Natural killer cell treated with Interleukin-12 subunit alpha and Interleukin-12 subunit beta and Interleukin-15 and Interleukin-18, amount 100 ng/mL, for 72 hours (primary cell): Measurements from ENCODE around the gene CHCHD6. TPM values are rescaled to one million over a fixed set of nuclear protein-coding genes. Genes with fewer than 3 reads are reported as not detected.

ENCODE experiments used
- ATAC-seq, 2 donors: fragments of 150-1000 bp; cut with Tn5 transposase in 1 of 2; sonication (Bioruptor Pico), chemical (Tn5 transposase) in 1 of 2; 2 replicates each; pipeline ENCODE4 v1.10.0; 2021
- DNase-seq: peaks from one replicate; pipeline ENCODE4 v3.0.0; 2022; ENCODE audit warnings: low spot score
- H3K27ac Mint-ChIP-seq, 2 donors: 1 replicate in 1 of 2; 2 replicates in 1 of 2; pipeline ENCODE4 v1.8.0; 2022; ENCODE audit warnings: mixed read lengths in 2 of 2, mild to moderate bottlenecking in 1 of 2, moderate library complexity in 1 of 2
- H3K27me3 Mint-ChIP-seq, 2 donors: 1 replicate in 1 of 2; 2 replicates in 1 of 2; pipeline ENCODE4 v1.8.0; 2022; ENCODE audit warnings: mixed read lengths in 2 of 2
- H3K36me3 Mint-ChIP-seq: one replicate; pipeline ENCODE4 v1.8.0; 2022; ENCODE audit warnings: mixed read lengths
- H3K4me1 Mint-ChIP-seq, 2 donors: 1 replicate in 1 of 2; 2 replicates in 1 of 2; pipeline ENCODE4 v1.8.0; 2022; ENCODE audit warnings: low read depth in 2 of 2, mixed read lengths in 2 of 2, mild to moderate bottlenecking in 1 of 2
- H3K4me3 Mint-ChIP-seq: one replicate; pipeline ENCODE4 v1.8.0; 2022; ENCODE audit warnings: mixed read lengths
- H3K9me3 Mint-ChIP-seq: 2 replicates; pipeline ENCODE4 v1.8.0; 2022; ENCODE audit warnings: mixed read lengths
- total RNA-seq, 2 donors: library from RNA; stranded (reverse); gene quantifications; one replicate each; pipeline ENCODE4 v1.2.3, GENCODE V29; 2022

CHCHD6 gene
- total RNA-seq, 2 donors from 2014 or later: 8.0 to 13.3 TPM

- Mint-ChIP-seq H3K9me3 (no peaks in the 10 kb centered on the region), H3K4me3 (no peak overlapping the region), H3K27me3 (no peaks in the 10 kb centered on the region), H3K4me1 (no peaks in the 10 kb centered on the region), H3K27ac (no peak overlapping the region), H3K36me3 (no peaks in the 10 kb centered on the region)
- ATAC-seq: no peak
- DNase-seq: no peak
Observed at GRCh38 chr3:126998728-126999127, 294.7 kb downstream of the CHCHD6 start.

GRCh38 chr3:126999383-126999782 is 295.3 kb downstream of the CHCHD6 start:
- no peak overlapping the region for H3K27ac Mint-ChIP-seq
- ATAC-seq (no peak), DNase-seq (no peak)
- H3K27me3 Mint-ChIP-seq: no peaks in the 10 kb centered on the region
- H3K9me3 Mint-ChIP-seq: no peaks in the 10 kb centered on the region
- no peak overlapping the region for H3K4me3 Mint-ChIP-seq
- H3K36me3 Mint-ChIP-seq: no peaks in the 10 kb centered on the region
- no peaks in the 10 kb centered on the region for H3K4me1 Mint-ChIP-seq

GRCh38 chr3:127000119-127000518 is 296.1 kb downstream of the CHCHD6 start:
- H3K27me3 Mint-ChIP-seq: no peaks in the 10 kb centered on the region
- no peaks in the 10 kb centered on the region for H3K36me3 Mint-ChIP-seq
- DNase-seq (no peak), ATAC-seq (no peak)
- no peaks in the 10 kb centered on the region for H3K4me1 Mint-ChIP-seq
- no peak overlapping the region for H3K4me3 Mint-ChIP-seq
- no peaks in the 10 kb centered on the region for H3K9me3 Mint-ChIP-seq
- H3K27ac Mint-ChIP-seq: no peak overlapping the region

- Mint-ChIP-seq H3K36me3 (no peaks in the 10 kb centered on the region), H3K27ac (no peak overlapping the region), H3K4me3 (no peak overlapping the region), H3K9me3 (no peaks in the 10 kb centered on the region), H3K4me1 (no peaks in the 10 kb centered on the region), H3K27me3 (no peaks in the 10 kb centered on the region)
- DNase-seq (no peak), ATAC-seq (no peak)
Observed at GRCh38 chr3:127000761-127001160, 296.7 kb downstream of the CHCHD6 start.

DNA sequence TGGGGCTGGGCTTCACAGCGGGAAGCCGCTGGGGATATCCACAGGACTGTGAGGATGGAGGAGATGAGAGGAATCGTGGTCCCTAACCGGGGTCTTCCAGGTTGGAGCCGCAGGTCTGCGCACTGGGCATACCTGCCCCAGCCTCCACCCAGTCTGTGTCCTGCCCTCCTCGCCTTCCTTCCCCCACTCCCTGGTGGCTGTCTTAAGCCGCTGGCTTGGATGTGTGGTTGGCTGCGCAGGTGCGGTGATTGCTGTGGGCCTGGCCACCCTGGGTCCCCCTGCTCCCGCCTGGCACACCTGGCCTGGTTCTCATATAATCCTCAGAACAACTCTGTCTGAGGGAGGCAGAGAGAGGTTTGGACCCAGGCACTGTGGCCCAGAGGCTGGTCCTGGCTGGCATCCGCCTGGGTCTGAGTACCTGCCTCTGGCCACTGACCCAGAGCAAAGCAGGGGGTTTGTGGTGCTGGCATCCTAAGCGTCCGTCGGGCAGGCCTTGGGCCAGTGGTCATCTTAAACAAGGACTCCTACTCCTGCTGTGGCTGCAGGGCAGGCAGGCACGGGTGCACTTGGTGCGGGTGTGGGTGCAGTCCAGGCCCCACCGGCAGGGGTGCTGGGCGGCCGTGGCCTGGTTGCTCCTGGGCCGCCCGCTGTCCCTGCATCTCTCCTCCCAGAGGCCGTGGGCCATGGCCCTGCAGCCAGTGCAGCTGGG is 297.6 kb downstream of the CHCHD6 start:
- Mint-ChIP-seq H3K27ac (no peak overlapping the region), H3K27me3 (no peaks in the 10 kb centered on the region), H3K4me3 (no peak overlapping the region), H3K4me1 (no peaks in the 10 kb centered on the region), H3K9me3 (no peaks in the 10 kb centered on the region), H3K36me3 (no peaks in the 10 kb centered on the region)
- ATAC-seq: no peak
- no peak for DNase-seq

GRCh38 chr3:127002195-127003174 is 298.4 kb downstream of the CHCHD6 start:
- Mint-ChIP-seq H3K27me3 (no peaks in the 10 kb centered on the region), H3K4me1 (peaks cover 0 to 3% of the 10 kb centered on the region in 2 donors), H3K27ac (no peak overlapping the region), H3K9me3 (no peaks in the 10 kb centered on the region), H3K36me3 (no peaks in the 10 kb centered on the region), H3K4me3 (no peak overlapping the region)
- DNase-seq (no peak), ATAC-seq (peak in 1 of 2 donors; percentile 2)

GRCh38 chr3:127003175-127003555 is 299.1 kb downstream of the CHCHD6 start:
- Mint-ChIP-seq H3K27me3 (no peaks in the 10 kb centered on the region), H3K4me1 (peaks cover 0 to 3% of the 10 kb centered on the region in 2 donors), H3K36me3 (no peaks in the 10 kb centered on the region), H3K9me3 (no peaks in the 10 kb centered on the region), H3K27ac (no peak overlapping the region), H3K4me3 (no peak overlapping the region)
- no peak for DNase-seq
- no peak for ATAC-seq

DNA sequence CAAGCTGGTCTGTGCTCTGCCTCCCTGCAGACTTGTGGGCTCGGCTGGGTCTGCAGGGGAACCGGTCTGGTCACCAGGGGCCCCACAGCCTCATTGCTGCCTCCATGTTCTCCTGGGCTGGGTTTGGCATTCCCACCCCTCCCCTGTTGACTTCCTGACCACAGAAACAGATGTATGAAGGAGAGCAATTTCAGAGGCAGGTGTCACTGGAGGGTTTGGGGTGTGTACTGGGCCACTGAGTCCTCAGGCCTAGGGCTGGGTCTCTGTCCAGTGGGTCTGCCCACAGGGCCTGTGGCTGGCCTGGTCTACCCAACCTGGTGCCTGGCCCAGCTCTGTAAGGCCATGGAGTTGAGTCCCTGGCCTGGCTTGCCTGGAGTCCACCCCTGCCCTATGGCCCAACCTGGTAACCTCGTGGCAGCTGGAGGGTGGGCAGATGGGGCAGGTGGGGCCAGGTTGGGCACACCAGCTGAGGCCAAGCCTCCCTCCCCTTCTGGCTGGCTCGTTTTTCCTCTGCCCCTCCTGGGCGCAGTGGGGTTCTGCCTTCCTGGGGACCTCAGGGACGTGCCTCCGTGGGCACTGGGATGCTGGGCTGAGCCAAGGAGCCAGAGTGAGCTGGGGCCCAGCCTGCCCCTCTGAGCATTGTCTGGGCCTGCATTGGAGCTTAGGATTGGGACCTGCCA is 299.7 kb downstream of the CHCHD6 start:
- Mint-ChIP-seq H3K9me3 (no peaks in the 10 kb centered on the region), H3K27me3 (no peaks in the 10 kb centered on the region), H3K4me3 (no peak overlapping the region), H3K36me3 (no peaks in the 10 kb centered on the region), H3K4me1 (peaks cover 0 to 3% of the 10 kb centered on the region in 2 donors), H3K27ac (no peak overlapping the region)
- no peak for DNase-seq
- ATAC-seq: no peak

GRCh38 chr3:127004641-127005397 is 300.8 kb downstream of the CHCHD6 start:
- ATAC-seq (no peak), DNase-seq (no peak)
- Mint-ChIP-seq H3K36me3 (no peaks in the 10 kb centered on the region), H3K27me3 (no peaks in the 10 kb centered on the region), H3K4me3 (no peak overlapping the region), H3K4me1 (peaks cover 0 to 3% of the 10 kb centered on the region in 2 donors), H3K27ac (no peak overlapping the region), H3K9me3 (no peaks in the 10 kb centered on the region)

DNA sequence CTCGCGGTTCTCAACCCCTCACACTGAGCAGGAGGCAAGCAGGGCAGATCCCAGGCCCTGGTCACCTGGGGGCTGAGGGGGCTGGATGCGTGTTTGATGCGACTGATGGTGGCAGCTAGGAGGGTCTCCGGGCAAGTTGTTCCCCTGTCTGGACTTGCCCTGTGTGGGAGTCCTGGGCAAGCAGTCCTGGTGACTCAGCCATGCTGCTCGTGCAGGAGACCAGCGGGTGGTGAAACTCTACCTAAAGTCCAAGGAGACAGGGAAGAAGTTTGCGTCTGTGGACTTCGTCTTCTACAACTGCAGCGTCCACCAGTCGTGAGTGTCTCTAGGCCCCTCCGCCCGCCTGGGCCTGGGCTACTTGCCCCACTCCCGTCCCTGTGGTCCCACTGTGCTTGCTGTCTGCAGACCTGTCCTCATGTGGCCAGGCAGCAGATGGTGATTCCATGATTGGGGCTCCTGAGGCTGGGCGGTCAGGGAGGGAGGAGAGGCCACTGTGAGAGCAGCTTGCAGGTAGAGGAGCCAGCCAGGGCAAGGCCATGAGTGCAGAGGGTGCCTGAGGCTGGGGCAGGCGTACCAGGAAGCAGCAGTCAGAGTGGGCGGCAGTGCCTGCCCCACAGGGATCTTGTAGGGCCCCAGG is 301.9 kb downstream of the CHCHD6 start:
- peaks cover 0 to 3% of the 10 kb centered on the region in 2 donors for H3K4me1 Mint-ChIP-seq
- no peaks in the 10 kb centered on the region for H3K27me3 Mint-ChIP-seq
- no peak overlapping the region for H3K27ac Mint-ChIP-seq
- no peaks in the 10 kb centered on the region for H3K36me3 Mint-ChIP-seq
- DNase-seq (no peak), ATAC-seq (no peak)
- no peak overlapping the region for H3K4me3 Mint-ChIP-seq
- H3K9me3 Mint-ChIP-seq: no peaks in the 10 kb centered on the region

- H3K4me3 Mint-ChIP-seq: no peak overlapping the region
- no peak for DNase-seq
- ATAC-seq: no peak
- H3K36me3 Mint-ChIP-seq: no peaks in the 10 kb centered on the region
- H3K9me3 Mint-ChIP-seq: no peaks in the 10 kb centered on the region
- H3K4me1 Mint-ChIP-seq: peaks cover 0 to 3% of the 10 kb centered on the region in 2 donors
- no peak overlapping the region for H3K27ac Mint-ChIP-seq
- H3K27me3 Mint-ChIP-seq: no peaks in the 10 kb centered on the region
Observed at GRCh38 chr3:127006781-127007436, 302.9 kb downstream of the CHCHD6 start.

- H3K36me3 Mint-ChIP-seq: no peaks in the 10 kb centered on the region
- no peak overlapping the region for H3K4me3 Mint-ChIP-seq
- H3K9me3 Mint-ChIP-seq: no peaks in the 10 kb centered on the region
- peaks cover 0 to 3% of the 10 kb centered on the region in 2 donors for H3K4me1 Mint-ChIP-seq
- no peaks in the 10 kb centered on the region for H3K27me3 Mint-ChIP-seq
- H3K27ac Mint-ChIP-seq: no peak overlapping the region
- ATAC-seq (no peak), DNase-seq (no peak)
Observed at GRCh38 chr3:127008236-127008635, 304.2 kb downstream of the CHCHD6 start.
